Endothelial cell (in vitro differentiated cells): Measurements from ENCODE around the gene EZR. TPM values are rescaled to one million over a fixed set of nuclear protein-coding genes. Genes with fewer than 3 reads are reported as not detected.

Experiments
- DNase-seq: peaks from one replicate; pipeline ENCODE4 v3.0.0; 2021; ENCODE audit warnings: low spot score
- H3K27ac Mint-ChIP-seq: one replicate; pipeline ENCODE4 v1.8.0; 2021; ENCODE audit warnings: mixed read lengths, inconsistent platforms; ENCODE audit not compliant: unreplicated experiment
- H3K27me3 Mint-ChIP-seq: one replicate; pipeline ENCODE4 v1.8.0; 2021; ENCODE audit warnings: mild to moderate bottlenecking, moderate library complexity, mixed read lengths, inconsistent platforms; ENCODE audit not compliant: unreplicated experiment
- H3K36me3 Mint-ChIP-seq: one replicate; pipeline ENCODE4 v1.8.0; 2021; ENCODE audit warnings: mild to moderate bottlenecking, low read depth, mixed read lengths, inconsistent platforms; ENCODE audit not compliant: unreplicated experiment
- H3K4me1 Mint-ChIP-seq: one replicate; pipeline ENCODE4 v1.8.0; 2021; ENCODE audit warnings: mild to moderate bottlenecking, mixed read lengths, inconsistent platforms; ENCODE audit not compliant: unreplicated experiment
- H3K4me3 Mint-ChIP-seq: one replicate; pipeline ENCODE4 v1.8.0; 2021; ENCODE audit warnings: mild to moderate bottlenecking, mixed read lengths, inconsistent platforms; ENCODE audit not compliant: unreplicated experiment
- H3K9me3 Mint-ChIP-seq: one replicate; pipeline ENCODE4 v1.8.0; 2021; ENCODE audit warnings: mixed read lengths, inconsistent platforms; ENCODE audit not compliant: unreplicated experiment
- total RNA-seq: library from RNA; stranded (reverse); fragmentation: NEBNext Ultra II Directional; extraction: Animal tissue kit (Norgen Biotek cat#: 25700); gene quantifications from one replicate; pipeline ENCODE4 v1.2.1, GENCODE V29; 2021; ENCODE audit not compliant: unreplicated experiment
- TF ChIP-seq, protein P1 (sequence below): fragments of 200-600 bp; sonication (generic); IDR thresholded peaks from one replicate; pipeline ENCODE4 v1.5.0; 2021; ENCODE audit warnings: antibody characterized with exemption; ENCODE audit not compliant: unreplicated experiment

The EZR gene
- total RNA-seq, 1 donor from 2014 or later = 125 TPM

DNA sequence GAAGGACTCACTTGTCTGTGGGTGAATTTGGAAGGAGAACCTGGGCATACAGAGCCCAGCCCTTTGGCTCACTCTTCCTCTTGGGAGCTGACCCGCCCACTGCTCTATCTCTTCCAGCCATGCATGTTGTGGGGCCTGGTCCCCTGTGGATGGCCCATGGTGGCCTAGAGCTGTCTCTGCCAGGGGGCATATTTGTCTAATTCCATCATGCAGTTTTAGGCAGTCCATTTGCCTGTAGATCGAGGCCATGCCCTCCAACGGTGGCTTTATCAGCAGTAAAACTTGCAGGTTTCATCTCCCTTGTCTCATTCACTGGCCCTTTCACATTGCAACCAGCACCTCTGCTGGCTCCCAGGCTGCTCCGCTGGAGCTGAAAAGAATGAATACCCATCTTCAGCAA lies 12.9 kb upstream of the EZR start:
- Mint-ChIP-seq H3K36me3 (peaks cover 4% of the 10 kb centered on the region), H3K27me3 (peaks cover 4% of the 10 kb centered on the region), H3K27ac (no peak overlapping the region)

DNA sequence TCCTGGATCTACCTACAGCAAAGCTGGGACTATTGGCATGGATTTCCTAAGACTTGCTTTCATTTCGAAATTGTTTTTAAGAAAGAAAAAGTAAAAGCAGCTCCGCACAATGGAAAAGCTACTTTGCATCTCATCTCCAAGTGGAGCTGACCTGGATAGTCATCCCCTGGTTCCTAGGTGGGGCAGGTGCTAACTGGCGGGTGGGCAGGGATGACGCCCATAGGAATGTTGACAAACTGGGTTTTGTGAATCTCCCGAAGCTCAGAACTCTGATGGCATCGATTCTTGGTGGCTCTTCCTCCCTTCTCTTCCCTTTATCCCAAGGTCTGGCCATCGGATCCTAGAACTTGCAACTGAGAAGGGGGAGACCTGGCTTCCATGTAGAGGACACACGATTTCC lies 12.4 kb upstream of the EZR start:
- H3K4me3 Mint-ChIP-seq = no peak overlapping the region
- TF ChIP-seq, protein P1, sequence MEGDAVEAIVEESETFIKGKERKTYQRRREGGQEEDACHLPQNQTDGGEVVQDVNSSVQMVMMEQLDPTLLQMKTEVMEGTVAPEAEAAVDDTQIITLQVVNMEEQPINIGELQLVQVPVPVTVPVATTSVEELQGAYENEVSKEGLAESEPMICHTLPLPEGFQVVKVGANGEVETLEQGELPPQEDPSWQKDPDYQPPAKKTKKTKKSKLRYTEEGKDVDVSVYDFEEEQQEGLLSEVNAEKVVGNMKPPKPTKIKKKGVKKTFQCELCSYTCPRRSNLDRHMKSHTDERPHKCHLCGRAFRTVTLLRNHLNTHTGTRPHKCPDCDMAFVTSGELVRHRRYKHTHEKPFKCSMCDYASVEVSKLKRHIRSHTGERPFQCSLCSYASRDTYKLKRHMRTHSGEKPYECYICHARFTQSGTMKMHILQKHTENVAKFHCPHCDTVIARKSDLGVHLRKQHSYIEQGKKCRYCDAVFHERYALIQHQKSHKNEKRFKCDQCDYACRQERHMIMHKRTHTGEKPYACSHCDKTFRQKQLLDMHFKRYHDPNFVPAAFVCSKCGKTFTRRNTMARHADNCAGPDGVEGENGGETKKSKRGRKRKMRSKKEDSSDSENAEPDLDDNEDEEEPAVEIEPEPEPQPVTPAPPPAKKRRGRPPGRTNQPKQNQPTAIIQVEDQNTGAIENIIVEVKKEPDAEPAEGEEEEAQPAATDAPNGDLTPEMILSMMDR = no peak
- H3K9me3 Mint-ChIP-seq = no peaks in the 10 kb centered on the region
- peaks cover 4% of the 10 kb centered on the region for H3K36me3 Mint-ChIP-seq
- H3K27ac Mint-ChIP-seq = no peak overlapping the region
- peaks cover 19% of the 10 kb centered on the region for H3K4me1 Mint-ChIP-seq
- H3K27me3 Mint-ChIP-seq = peaks cover 4% of the 10 kb centered on the region
- no peak for DNase-seq

More for the DNA sequence above, 12.9 kb upstream of the EZR start:
- TF ChIP-seq, protein P1 = no peak
- H3K4me3 Mint-ChIP-seq = no peak overlapping the region
- H3K4me1 Mint-ChIP-seq = peaks cover 16% of the 10 kb centered on the region
- no peak for DNase-seq
- no peaks in the 10 kb centered on the region for H3K9me3 Mint-ChIP-seq

DNA sequence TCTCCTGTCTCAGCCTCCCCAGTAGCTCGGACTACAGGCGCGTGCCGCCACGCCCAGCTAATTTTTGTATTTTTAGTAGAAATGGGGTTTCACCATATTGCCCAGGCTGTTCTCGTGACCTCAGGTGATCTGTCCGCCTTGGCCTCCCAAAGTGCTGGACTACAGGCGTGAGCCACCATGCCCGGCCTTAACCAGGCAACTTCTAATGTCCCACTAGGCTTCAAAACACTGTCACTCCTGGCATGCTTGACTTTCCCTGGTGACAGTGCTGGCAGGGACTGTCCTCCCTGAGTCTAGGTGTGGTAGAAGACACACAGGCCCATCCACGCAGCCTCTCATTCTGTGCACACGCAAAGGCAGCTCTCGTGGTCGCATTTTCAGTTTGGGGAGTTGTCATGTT lies 11.6 kb upstream of the EZR start:
- no peaks in the 10 kb centered on the region for H3K9me3 Mint-ChIP-seq
- TF ChIP-seq, protein P1 = no peak
- peaks cover 4% of the 10 kb centered on the region for H3K36me3 Mint-ChIP-seq
- no peak overlapping the region for H3K4me3 Mint-ChIP-seq
- DNase-seq = no peak
- no peak overlapping the region for H3K27ac Mint-ChIP-seq
- peaks cover 25% of the 10 kb centered on the region for H3K4me1 Mint-ChIP-seq
- peaks cover 5% of the 10 kb centered on the region for H3K27me3 Mint-ChIP-seq

DNA sequence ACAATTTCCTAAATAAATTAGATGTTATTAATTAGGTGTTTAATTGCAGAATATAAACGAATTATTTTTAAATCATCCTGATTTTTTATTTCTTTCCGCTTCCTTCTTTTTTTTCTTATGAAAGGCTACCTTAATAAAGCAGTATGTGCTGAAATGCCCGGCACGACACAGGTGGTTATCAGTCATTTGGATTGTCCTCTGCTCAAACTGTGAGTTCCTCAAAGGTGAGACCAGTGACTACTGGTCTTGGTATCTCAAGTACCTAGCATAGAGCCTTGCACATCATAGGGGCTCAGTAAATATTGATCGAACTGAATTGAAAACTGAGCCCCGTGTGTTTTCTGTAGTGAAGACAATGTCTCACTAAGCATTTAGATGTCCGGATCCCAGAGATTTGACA lies 9.6 kb upstream of the EZR start:
- Mint-ChIP-seq H3K9me3 (no peaks in the 10 kb centered on the region), H3K4me3 (no peak overlapping the region), H3K27ac (no peak overlapping the region), H3K4me1 (peaks cover 16% of the 10 kb centered on the region), H3K27me3 (peaks cover 3% of the 10 kb centered on the region), H3K36me3 (no peaks in the 10 kb centered on the region)
- no peak for DNase-seq
- TF ChIP-seq, protein P1 = no peak

DNA sequence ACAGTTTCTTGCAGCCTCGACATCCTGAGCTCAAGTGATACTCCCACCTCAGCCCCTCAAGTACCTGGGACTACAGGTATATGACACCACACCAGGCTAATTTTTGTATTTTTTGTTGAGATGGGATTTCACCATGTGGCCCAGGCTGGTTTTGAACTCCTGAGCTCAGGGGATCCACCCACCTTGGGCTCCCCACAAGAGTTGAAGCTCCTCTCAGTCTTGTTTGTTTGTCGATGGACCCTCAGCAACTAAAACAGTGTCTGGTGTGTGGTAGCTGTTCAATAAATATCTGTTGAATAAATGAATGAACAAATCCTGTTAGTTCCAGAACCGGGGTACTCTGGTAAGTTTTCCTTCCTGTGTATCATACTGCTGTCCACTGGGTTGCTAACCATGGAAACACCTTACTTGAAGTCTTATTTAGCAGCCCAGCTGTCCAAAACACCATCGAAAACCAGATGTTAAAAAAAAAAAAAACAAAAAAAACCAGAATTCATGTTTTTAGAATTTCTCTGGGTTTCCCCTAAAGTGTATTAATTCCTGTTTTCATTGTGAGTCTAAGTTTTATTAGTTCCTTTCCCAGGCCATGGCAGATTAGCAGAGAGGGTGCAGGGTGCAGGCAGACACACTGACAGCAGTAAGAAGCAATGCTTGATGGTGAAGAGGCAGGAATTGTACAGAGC lies 7.8 kb upstream of the EZR start:
- Mint-ChIP-seq H3K9me3 (no peaks in the 10 kb centered on the region), H3K4me3 (no peak overlapping the region), H3K36me3 (no peaks in the 10 kb centered on the region), H3K4me1 (peaks cover 16% of the 10 kb centered on the region), H3K27me3 (peaks cover 3% of the 10 kb centered on the region), H3K27ac (peak overlapping the region; percentile 81)
- TF ChIP-seq, protein P1 = no peak
- DNase-seq = no peak
